Vagina (tissue), 2 donors: ENCODE measurements around the gene VPS11. TPM values are rescaled to one million over a fixed set of nuclear protein-coding genes. Genes with fewer than 3 reads are reported as not detected.
A peak's percentile ranks its signal among the peaks of the same experiment; 100 is the strongest.

Experiments used
- DNase-seq, 2 donors: peaks; one replicate each; pipeline ENCODE4 v3.0.0-alpha.2; 2017; ENCODE audit errors: extremely low spot score in 2 of 2
- H3K27ac ChIP-seq: fragments of 200-600 bp; sonication (generic); one replicate; pipeline ENCODE4 v1.5.1; 2019
- H3K27me3 ChIP-seq: fragments of 200-600 bp; sonication (generic); one replicate; pipeline ENCODE4 v1.5.1; 2019
- H3K36me3 ChIP-seq, 2 donors: fragments of 200-600 bp; sonication (generic); one replicate each; pipeline ENCODE4 v1.5.1; 2017 to 2019
- H3K4me1 ChIP-seq: fragments of 200-600 bp; sonication (generic); one replicate; pipeline ENCODE4 v1.5.1; 2019
- H3K4me3 ChIP-seq, 2 donors: fragments of 200-600 bp; sonication (generic); 1 replicate in 1 of 2; 2 replicates in 1 of 2; pipeline ENCODE4 v1.5.1; 2016 to 2019
- H3K9me3 ChIP-seq: fragments of 200-600 bp; sonication (generic); one replicate; pipeline ENCODE4 v1.5.1; 2019
- POLR2A ChIP-seq, 2 donors: fragments of 450-650 bp; IDR thresholded peaks; one replicate each; pipeline ENCODE4 v1.6.1; 2017; ENCODE audit warnings: antibody characterized with exemption in 2 of 2, mild to moderate bottlenecking in 2 of 2, moderate library complexity in 2 of 2
- POLR2AphosphoS5 ChIP-seq, 2 donors: sonication (generic); formaldehyde crosslinking; IDR thresholded peaks; one replicate each; pipeline ENCODE4 v1.9.0; 2017; ENCODE audit warnings: antibody characterized with exemption in 2 of 2, mild to moderate bottlenecking in 2 of 2, low read depth in 1 of 2; ENCODE audit not compliant: insufficient read depth in 1 of 2
- intact Hi-C: fragments of 100-400 bp; cut with DNase I; formaldehyde crosslinking; loops from one replicate; pipeline ENCODE4 v1.15.1; 2023
- total RNA-seq: library from RNA; depleted of rRNA; stranded (reverse); fragments of >200 nt; gene quantifications from one replicate; pipeline ENCODE4 v1.2.3, GENCODE V29; 2016
- TF ChIP-seq, protein P1 (sequence below), 3 experiments: fragments of 450-650 bp in 2 of 3; fragments of 200-600 bp in 1 of 3; sonication (generic) in 1 of 3; IDR thresholded peaks; one replicate each; pipeline ENCODE4 v1.5.1; 2017 to 2019; ENCODE audit warnings: antibody characterized with exemption in 3 of 3, mild to moderate bottlenecking in 2 of 3, moderate library complexity in 2 of 3

VPS11 gene
- total RNA-seq, 1 donor from 2014 or later = 56.0 TPM

DNA sequence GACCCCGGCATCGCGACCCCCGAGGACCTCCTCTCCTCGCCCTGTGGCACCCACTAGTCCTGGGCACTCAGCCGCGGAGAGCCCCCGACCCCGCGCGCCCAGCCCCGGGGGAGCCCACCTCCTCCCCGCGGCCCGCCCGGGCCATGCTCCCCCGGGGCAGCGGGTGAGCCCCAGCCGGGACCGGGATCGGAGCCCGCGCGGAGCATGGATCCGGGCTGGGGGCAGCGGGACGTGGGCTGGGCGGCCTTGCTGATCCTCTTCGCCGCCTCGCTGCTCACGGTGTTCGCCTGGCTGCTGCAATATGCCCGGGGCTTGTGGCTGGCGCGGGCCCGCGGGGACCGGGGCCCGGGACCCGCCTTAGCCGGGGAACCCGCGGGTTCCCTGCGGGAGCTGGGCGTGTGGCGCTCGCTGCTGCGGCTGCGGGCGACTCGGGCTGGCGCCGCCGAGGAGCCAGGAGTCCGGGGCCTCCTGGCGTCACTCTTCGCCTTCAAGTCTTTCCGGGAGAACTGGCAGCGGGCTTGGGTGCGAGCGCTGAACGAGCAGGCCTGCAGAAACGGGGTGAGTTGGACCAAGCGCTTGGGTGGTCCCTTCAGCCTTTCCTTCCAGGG is 40.0 kb downstream of the VPS11 start:
- H3K27ac ChIP-seq = peak overlapping the region; percentile 76
- peaks cover 0 to 17% of the 10 kb centered on the region in 2 donors for H3K36me3 ChIP-seq
- H3K9me3 ChIP-seq = no peaks in the 10 kb centered on the region
- TF ChIP-seq POLR2AphosphoS5 (IDR thresholded peaks at IDR 0.05; ENCODE audit: insufficient read depth in 1 of 2, low read depth in 1 of 2) (no peak), POLR2A (IDR thresholded peaks at IDR 0.05) (no peak)
- TF ChIP-seq, protein P1, sequence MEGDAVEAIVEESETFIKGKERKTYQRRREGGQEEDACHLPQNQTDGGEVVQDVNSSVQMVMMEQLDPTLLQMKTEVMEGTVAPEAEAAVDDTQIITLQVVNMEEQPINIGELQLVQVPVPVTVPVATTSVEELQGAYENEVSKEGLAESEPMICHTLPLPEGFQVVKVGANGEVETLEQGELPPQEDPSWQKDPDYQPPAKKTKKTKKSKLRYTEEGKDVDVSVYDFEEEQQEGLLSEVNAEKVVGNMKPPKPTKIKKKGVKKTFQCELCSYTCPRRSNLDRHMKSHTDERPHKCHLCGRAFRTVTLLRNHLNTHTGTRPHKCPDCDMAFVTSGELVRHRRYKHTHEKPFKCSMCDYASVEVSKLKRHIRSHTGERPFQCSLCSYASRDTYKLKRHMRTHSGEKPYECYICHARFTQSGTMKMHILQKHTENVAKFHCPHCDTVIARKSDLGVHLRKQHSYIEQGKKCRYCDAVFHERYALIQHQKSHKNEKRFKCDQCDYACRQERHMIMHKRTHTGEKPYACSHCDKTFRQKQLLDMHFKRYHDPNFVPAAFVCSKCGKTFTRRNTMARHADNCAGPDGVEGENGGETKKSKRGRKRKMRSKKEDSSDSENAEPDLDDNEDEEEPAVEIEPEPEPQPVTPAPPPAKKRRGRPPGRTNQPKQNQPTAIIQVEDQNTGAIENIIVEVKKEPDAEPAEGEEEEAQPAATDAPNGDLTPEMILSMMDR (IDR thresholded peaks at IDR 0.05) = no peak
- H3K27me3 ChIP-seq = no peaks in the 10 kb centered on the region
- no peak for DNase-seq
- peaks cover 49% of the 10 kb centered on the region for H3K4me1 ChIP-seq
- H3K4me3 ChIP-seq = peak overlapping the region; percentile 76 to 98
- intact Hi-C loops = loop anchor here (10.0 kb wide), 1 partner anchor 227 kb away; the partner anchor contains the start of gene RNF26

DNA sequence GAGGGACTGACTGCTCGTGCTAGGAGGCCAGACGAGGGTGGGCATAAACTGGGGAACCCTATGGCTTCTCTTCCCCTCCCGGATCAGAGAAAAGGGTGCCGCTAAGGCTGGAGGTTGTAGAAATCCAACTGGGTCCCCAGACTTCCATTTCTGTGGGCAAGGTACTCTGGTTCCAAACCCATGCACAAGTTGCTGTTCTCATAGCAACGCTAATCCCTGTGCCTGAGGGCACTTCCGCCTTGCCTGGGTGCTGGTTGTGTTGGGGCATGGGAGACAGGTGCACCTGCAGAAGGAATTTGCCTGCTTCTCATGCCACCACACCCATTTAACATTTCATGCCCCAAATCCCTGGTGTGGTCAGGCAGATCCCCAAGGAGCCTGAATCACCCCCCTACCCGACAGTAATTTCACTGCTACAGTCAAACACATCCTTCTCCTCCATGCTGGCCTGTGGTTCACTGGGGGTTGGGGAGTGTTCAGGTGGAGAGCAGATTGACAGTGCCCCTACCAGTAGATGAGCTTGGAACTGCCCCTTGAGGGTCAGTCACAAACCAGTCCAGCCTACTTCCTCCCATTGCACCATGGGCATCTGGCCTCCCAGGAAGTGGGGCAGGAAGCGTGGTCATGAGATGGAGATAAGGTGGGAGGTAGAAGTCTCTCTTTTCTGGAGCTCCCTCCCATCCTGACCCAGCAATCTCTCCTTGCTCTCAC is 40.7 kb downstream of the VPS11 start:
- H3K4me3 ChIP-seq = peak overlapping the region; percentile 76 to 98
- H3K9me3 ChIP-seq = no peaks in the 10 kb centered on the region
- TF ChIP-seq POLR2A (IDR thresholded peaks at IDR 0.05) = no peak
- no peak for TF ChIP-seq POLR2AphosphoS5 (IDR thresholded peaks at IDR 0.05; ENCODE audit: insufficient read depth in 1 of 2, low read depth in 1 of 2)
- TF ChIP-seq, protein P1 (IDR thresholded peaks at IDR 0.05) = no peak
- peaks cover 0 to 24% of the 10 kb centered on the region in 2 donors for H3K36me3 ChIP-seq
- DNase-seq = no peak
- peak overlapping the region; percentile 76 for H3K27ac ChIP-seq
- peaks cover 42% of the 10 kb centered on the region for H3K4me1 ChIP-seq
- intact Hi-C loops = loop anchor here (10.0 kb wide), 1 partner anchor 226 kb away; the partner anchor contains the start of gene RNF26
- H3K27me3 ChIP-seq = no peaks in the 10 kb centered on the region

DNA sequence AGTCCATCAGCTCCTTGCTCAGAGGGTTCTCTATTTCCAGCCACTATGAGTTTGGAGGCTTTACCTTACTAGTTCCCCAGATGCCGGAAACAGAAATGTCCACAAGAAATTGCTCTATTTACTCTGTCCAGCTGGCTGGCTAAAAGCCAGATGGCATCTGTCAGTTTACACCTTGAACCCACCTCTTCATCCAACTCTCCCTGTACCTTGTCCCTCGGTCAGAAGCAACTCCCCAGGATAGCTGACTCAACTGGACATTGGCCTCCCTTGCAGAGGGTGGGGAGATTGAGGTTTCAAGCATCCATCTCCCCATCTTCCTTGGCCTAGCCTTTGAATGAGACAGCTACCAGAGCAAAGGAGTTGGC is 41.2 kb downstream of the VPS11 start:
- Histone ChIP-seq H3K4me1 (peaks cover 37% of the 10 kb centered on the region), H3K4me3 (peak overlapping the region; percentile 76 to 98), H3K9me3 (no peaks in the 10 kb centered on the region), H3K27ac (no peak overlapping the region), H3K36me3 (peaks cover 0 to 29% of the 10 kb centered on the region in 2 donors), H3K27me3 (no peaks in the 10 kb centered on the region)
- intact Hi-C loops = loop anchor here (10.0 kb wide), 1 partner anchor 226 kb away; the partner anchor contains the start of gene RNF26
- TF ChIP-seq POLR2AphosphoS5 (IDR thresholded peaks at IDR 0.05; ENCODE audit: insufficient read depth in 1 of 2, low read depth in 1 of 2) = no peak
- no peak for TF ChIP-seq POLR2A (IDR thresholded peaks at IDR 0.05)
- TF ChIP-seq, protein P1 (IDR thresholded peaks at IDR 0.05) = no peak
- DNase-seq = peak in 1 of 2 donors; percentile 75

DNA sequence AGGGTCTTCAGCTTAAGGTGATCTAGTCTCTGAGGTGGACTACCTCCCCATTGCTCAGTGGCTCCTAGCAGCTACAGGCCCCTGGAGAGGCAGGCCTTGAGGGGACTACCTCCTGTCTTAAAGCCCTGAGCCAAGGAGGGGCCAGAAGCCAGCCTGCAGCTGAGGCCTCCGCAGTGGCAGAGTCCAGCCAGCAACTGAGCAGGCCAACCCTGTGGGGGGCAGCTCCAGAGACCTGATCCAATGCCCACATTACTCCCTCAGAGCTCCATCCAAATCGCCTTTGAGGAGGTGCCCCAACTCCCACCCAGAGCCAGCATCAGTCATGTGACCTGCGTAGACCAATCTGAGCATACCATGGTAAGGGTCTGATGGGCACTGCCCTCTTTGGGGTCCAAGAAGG is 42.2 kb downstream of the VPS11 start:
- intact Hi-C loops = loop anchor here (10.0 kb wide), 1 partner anchor 225 kb away; the partner anchor contains the start of gene RNF26
- H3K4me3 ChIP-seq = no peak overlapping the region
- H3K27me3 ChIP-seq = no peaks in the 10 kb centered on the region
- H3K27ac ChIP-seq = no peak overlapping the region
- TF ChIP-seq POLR2AphosphoS5 (IDR thresholded peaks at IDR 0.05; ENCODE audit: insufficient read depth in 1 of 2, low read depth in 1 of 2) = no peak
- TF ChIP-seq, protein P1 (IDR thresholded peaks at IDR 0.05) = no peak
- TF ChIP-seq POLR2A (IDR thresholded peaks at IDR 0.05) = no peak
- no peak for DNase-seq
- H3K36me3 ChIP-seq = peaks cover 0 to 39% of the 10 kb centered on the region in 2 donors
- H3K4me1 ChIP-seq = peaks cover 35% of the 10 kb centered on the region
- no peaks in the 10 kb centered on the region for H3K9me3 ChIP-seq
